ENCODE measurements around the gene CIRBP. TPM values are rescaled to one million over a fixed set of nuclear protein-coding genes. Genes with fewer than 3 reads are reported as not detected.

The CIRBP gene
- total RNA-seq, 1 donor from 2014 or later, result 184 TPM

DNA sequence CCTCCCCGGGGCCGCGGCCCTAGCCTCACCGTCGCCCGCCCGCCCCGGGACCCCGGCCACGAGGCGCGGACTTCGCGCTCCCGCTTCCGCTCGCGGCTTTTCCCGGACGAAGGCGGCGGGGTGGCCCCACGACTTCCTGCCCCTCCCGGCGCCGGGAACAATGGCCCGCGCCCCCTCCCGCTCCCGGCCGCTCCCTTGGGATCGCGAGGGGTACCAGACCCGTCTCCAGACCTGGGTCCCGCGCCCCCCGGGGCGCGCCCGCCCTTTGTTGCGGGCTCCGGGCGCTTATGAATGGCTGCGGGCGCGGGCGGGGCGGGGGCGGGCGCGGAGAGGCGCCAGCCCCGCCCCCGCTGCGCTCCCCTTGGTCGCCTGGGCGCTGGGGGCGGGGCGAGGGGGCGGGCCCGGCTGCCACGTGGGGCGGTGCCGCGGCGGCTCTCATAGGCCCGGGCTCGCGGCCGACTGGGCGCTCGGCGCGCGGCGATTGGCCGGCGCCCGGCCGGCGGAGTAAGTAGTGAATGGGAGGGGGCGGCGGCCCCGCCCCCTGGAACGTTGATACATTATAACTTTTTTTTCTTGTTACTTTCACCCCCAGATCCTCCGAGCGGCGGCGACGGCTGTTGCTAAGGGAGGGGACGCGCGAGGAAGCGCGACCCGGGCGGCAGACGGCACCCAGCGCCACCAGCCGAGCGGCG, 19.7 kb upstream of the CIRBP start:
- Histone ChIP-seq H3K27me3 (ENCODE audit: insufficient read depth, low read length) (no peaks in the 10 kb centered on the region), H3K27ac (ENCODE audit: low read depth, low read length) (peak overlapping the region; percentile 95), H3K4me1 (ENCODE audit: insufficient read depth, low read length) (peaks cover 31% of the 10 kb centered on the region), H3K79me2 (ENCODE audit: insufficient read depth, low read length) (peaks cover 60% of the 10 kb centered on the region), H3K9ac (ENCODE audit: low read length) (peak overlapping the region; percentile 93), H2AFZ (ENCODE audit: low read depth, low read length) (no peak overlapping the region), H3K4me2 (ENCODE audit: low read length) (peak overlapping the region; percentile 100), H3K36me3 (ENCODE audit: insufficient read depth, low read length) (peaks cover 3% of the 10 kb centered on the region), H4K20me1 (ENCODE audit: insufficient read depth, low read length) (peaks cover 32% of the 10 kb centered on the region), H3K9me3 (ENCODE audit: insufficient read depth, low read depth, low read length) (no peaks in the 10 kb centered on the region), H3K4me3 (ENCODE audit: insufficient read depth, low read depth, low read length) (peak overlapping the region; percentile 84)
- TF ChIP-seq EZH2 (IDR thresholded peaks at IDR 0.05; ENCODE audit: insufficient read depth, low read length), result no peak
- TF ChIP-seq, protein P1, sequence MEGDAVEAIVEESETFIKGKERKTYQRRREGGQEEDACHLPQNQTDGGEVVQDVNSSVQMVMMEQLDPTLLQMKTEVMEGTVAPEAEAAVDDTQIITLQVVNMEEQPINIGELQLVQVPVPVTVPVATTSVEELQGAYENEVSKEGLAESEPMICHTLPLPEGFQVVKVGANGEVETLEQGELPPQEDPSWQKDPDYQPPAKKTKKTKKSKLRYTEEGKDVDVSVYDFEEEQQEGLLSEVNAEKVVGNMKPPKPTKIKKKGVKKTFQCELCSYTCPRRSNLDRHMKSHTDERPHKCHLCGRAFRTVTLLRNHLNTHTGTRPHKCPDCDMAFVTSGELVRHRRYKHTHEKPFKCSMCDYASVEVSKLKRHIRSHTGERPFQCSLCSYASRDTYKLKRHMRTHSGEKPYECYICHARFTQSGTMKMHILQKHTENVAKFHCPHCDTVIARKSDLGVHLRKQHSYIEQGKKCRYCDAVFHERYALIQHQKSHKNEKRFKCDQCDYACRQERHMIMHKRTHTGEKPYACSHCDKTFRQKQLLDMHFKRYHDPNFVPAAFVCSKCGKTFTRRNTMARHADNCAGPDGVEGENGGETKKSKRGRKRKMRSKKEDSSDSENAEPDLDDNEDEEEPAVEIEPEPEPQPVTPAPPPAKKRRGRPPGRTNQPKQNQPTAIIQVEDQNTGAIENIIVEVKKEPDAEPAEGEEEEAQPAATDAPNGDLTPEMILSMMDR (IDR thresholded peaks at IDR 0.05; ENCODE audit: insufficient read depth, low read depth, low read length), result no peak
- H3K27ac Mint-ChIP-seq (ENCODE audit: unreplicated experiment), result no peak overlapping the region
- H3K4me3 Mint-ChIP-seq (ENCODE audit: unreplicated experiment), result peak overlapping the region; percentile 80
- no peak for FAIRE-seq
- peaks cover 3% of the 10 kb centered on the region for H3K4me1 Mint-ChIP-seq (ENCODE audit: low read depth, unreplicated experiment)
- H3K9me3 Mint-ChIP-seq (ENCODE audit: unreplicated experiment), result no peaks in the 10 kb centered on the region
- H3K36me3 Mint-ChIP-seq (ENCODE audit: low read depth, unreplicated experiment), result peaks cover 2% of the 10 kb centered on the region
- no peaks in the 10 kb centered on the region for H3K27me3 Mint-ChIP-seq (ENCODE audit: low read depth, unreplicated experiment)
- DNase-seq (ENCODE audit: low read depth), result peak; percentile 84

DNA sequence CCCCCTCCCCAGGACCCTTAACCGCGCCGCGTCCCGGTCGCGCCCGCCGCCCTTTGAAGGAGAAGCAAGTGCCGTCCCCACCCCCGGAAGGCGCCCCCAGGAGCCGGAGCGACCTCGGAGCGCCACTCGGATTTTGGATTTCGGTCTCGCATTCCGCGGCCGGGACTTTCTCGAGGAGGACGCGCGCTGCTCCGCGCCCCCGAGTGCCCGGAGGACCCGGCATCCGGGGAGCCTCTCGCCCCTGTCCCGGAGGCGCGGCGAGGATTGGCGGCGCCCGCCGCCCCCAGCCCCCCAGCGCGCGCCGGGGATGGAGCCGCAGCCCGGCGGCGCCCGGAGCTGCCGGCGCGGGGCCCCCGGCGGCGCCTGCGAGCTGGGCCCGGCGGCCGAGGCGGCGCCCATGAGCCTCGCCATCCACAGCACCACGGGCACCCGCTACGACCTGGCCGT, 19.1 kb upstream of the CIRBP start:
- DNase-seq (ENCODE audit: low read depth) (no peak), FAIRE-seq (no peak)
- Histone ChIP-seq H4K20me1 (ENCODE audit: insufficient read depth, low read length) (peaks cover 32% of the 10 kb centered on the region), H3K79me2 (ENCODE audit: insufficient read depth, low read length) (peaks cover 64% of the 10 kb centered on the region), H3K27me3 (ENCODE audit: insufficient read depth, low read length) (no peaks in the 10 kb centered on the region), H3K4me2 (ENCODE audit: low read length) (peak overlapping the region; percentile 100), H3K27ac (ENCODE audit: low read depth, low read length) (peak overlapping the region; percentile 85), H2AFZ (ENCODE audit: low read depth, low read length) (no peak overlapping the region), H3K4me3 (ENCODE audit: insufficient read depth, low read depth, low read length) (peak overlapping the region; percentile 84), H3K4me1 (ENCODE audit: insufficient read depth, low read length) (peaks cover 31% of the 10 kb centered on the region), H3K9me3 (ENCODE audit: insufficient read depth, low read depth, low read length) (no peaks in the 10 kb centered on the region), H3K9ac (ENCODE audit: low read length) (peak overlapping the region; percentile 88), H3K36me3 (ENCODE audit: insufficient read depth, low read length) (peaks cover 9% of the 10 kb centered on the region)
- no peaks in the 10 kb centered on the region for H3K9me3 Mint-ChIP-seq (ENCODE audit: unreplicated experiment)
- H3K36me3 Mint-ChIP-seq (ENCODE audit: low read depth, unreplicated experiment), result peaks cover 2% of the 10 kb centered on the region
- TF ChIP-seq, protein P1 (IDR thresholded peaks at IDR 0.05; ENCODE audit: insufficient read depth, low read depth, low read length), result no peak
- TF ChIP-seq EZH2 (IDR thresholded peaks at IDR 0.05; ENCODE audit: insufficient read depth, low read length), result no peak
- H3K27ac Mint-ChIP-seq (ENCODE audit: unreplicated experiment), result no peak overlapping the region
- H3K4me1 Mint-ChIP-seq (ENCODE audit: low read depth, unreplicated experiment), result peaks cover 5% of the 10 kb centered on the region
- H3K27me3 Mint-ChIP-seq (ENCODE audit: low read depth, unreplicated experiment), result no peaks in the 10 kb centered on the region
- peak overlapping the region; percentile 80 for H3K4me3 Mint-ChIP-seq (ENCODE audit: unreplicated experiment)

Measured in astrocyte (in vitro differentiated cells and primary cell).